Heart right ventricle (tissue), 16 donors: ENCODE measurements around the gene MUCL3. TPM values are rescaled to one million over a fixed set of nuclear protein-coding genes. Genes with fewer than 3 reads are reported as not detected.

Source experiments
- ATAC-seq, 8 donors: fragments of 200-7000 bp; cut with Tn5 transposase; one replicate each; pipeline ENCODE4 v1.9.1; 2020; ENCODE audit warnings: mild to moderate bottlenecking in 8 of 8, moderate library complexity in 8 of 8, moderate number of reproducible peaks in 1 of 8
- DNase-seq, 2 donors: peaks; one replicate each; pipeline ENCODE4 v3.0.0-alpha.2; 2020
- H3K27ac ChIP-seq, 10 donors: fragments of 200-600 bp; sonication (generic) in 2 of 10; one replicate each; pipeline versions ENCODE4 v1.5.0 to v1.8.0; 2020 to 2022; ENCODE audit warnings: mild to moderate bottlenecking in 3 of 10
- H3K27me3 ChIP-seq, 7 donors: fragments of 200-600 bp; one replicate each; pipeline ENCODE4 v1.8.0; 2021 to 2022; ENCODE audit warnings: mild to moderate bottlenecking in 2 of 7
- H3K36me3 ChIP-seq, 9 donors: fragments of 200-600 bp; sonication (generic) in 1 of 9; one replicate each; pipeline versions ENCODE4 v1.5.0 to v1.8.0; 2020 to 2022; ENCODE audit warnings: mild to moderate bottlenecking in 2 of 9
- H3K4me1 ChIP-seq, 9 donors: fragments of 200-600 bp; sonication (generic) in 1 of 9; one replicate each; pipeline versions ENCODE4 v1.5.0 to v1.8.0; 2020 to 2022; ENCODE audit warnings: mild to moderate bottlenecking in 4 of 9
- H3K4me3 ChIP-seq, 10 donors: fragments of 200-600 bp; sonication (generic) in 2 of 10; one replicate each; pipeline versions ENCODE4 v1.5.0 to v1.8.0; 2020 to 2022; ENCODE audit warnings: mild to moderate bottlenecking in 7 of 10, moderate library complexity in 2 of 10
- H3K9me3 ChIP-seq, 11 donors: fragments of 200-600 bp in 10 of 11; sonication (generic) in 2 of 11; one replicate each; pipeline versions ENCODE4 v1.5.0 to v1.8.0; 2013 to 2022; ENCODE audit warnings: mild to moderate bottlenecking in 2 of 11, control low read depth in 1 of 11, moderate library complexity in 1 of 11
- CTCF ChIP-seq, 9 donors: fragments of 200-600 bp; sonication (generic) in 2 of 9; IDR thresholded peaks; one replicate each; pipeline versions ENCODE4 v1.5.0 to v1.8.0; 2021 to 2022; ENCODE audit warnings: antibody characterized with exemption in 9 of 9, mild to moderate bottlenecking in 5 of 9, moderate library complexity in 1 of 9
- WGBS, 2 donors: extraction: QIAGEN DNeasy Blood & Tissue Kit; methylation state at CpG; one replicate each; pipeline ENCODE4 v1.1.7; 2013; ENCODE audit warnings: inconsistent platforms in 1 of 2; 5-methylcytosine and 5-hydroxymethylcytosine counted together
- intact Hi-C, 10 donors: fragments of 100-400 bp; cut with DNase I; formaldehyde crosslinking; loops; one replicate each; pipeline versions ENCODE4 v1.11.1 to v1.14.2; 2022
- polyA plus RNA-seq, 2 donors: library from polyadenylated mRNA; stranded (reverse); fragments of 200-250 nt; gene quantifications; one replicate each; pipeline ENCODE4 v1.2.3, GENCODE V29; 2013
- total RNA-seq, 10 donors: library from RNA; stranded (reverse); fragmentation: NEBNext Ultra II Directional in 3 of 10; extraction: Animal tissue kit (Norgen Biotek cat#: 25700) in 3 of 10; gene quantifications; one replicate each; pipeline versions ENCODE4 v1.2.1 to v1.2.4, GENCODE V29; 2021 to 2023
- donor health status: Arrhythmogenic right ventricular cardiomyopathy.
- donor health status: ischemic (EF 13 %, LVEDD 7.1; RV severe dilation, severe dysfunction).
- donor health status: healthy with polysubstance abuse.
- donor health status: DM: no; HTN: yes; CAD: no.
- donor health status: DM: no; HTN: no; CAD: no.
- donor health status: ischemic (EF 25% LVEDD 6.9; RV normal size, moderate dysfunction).
- donor health status: ischemic (EF 25% LVEDD 5.7; RV mildly dilated, moderate dysfunction).
- donor health status: healthy.
- donor health status: DM: yes; HTN: yes; CAD: no.
- donor health status: Ischemic cardiomyopathy.
- donor health status: ischemic (EF 35%, LVEDD 5.7; RV mildly dilated, moderate dysfunction).
- donor health status: nonischemic (EF 11% LVEDD 7.7; RV severe dilation, severe dysfunction).
- donor health status: DM: yes; HTN: yes; CAD: no.
- donor health status: PGD.
- donor health status: ischemic (EF 29% LVEDD 5.4; RV normal size, mild dysfunction).
- donor health status: nonischemic (EF 23%, LVEDD 6.1; RV moderate dilation, normal function).

Gene MUCL3
- total and polyA plus RNA-seq, 12 donors = 0.08 TPM; not detected in 11

- no peaks in the 10 kb centered on the region for H3K36me3 ChIP-seq
- intact Hi-C loops = no loop called here
- peaks cover 0 to 18% (median 14%) of the 10 kb centered on the region in 9 donors for H3K4me1 ChIP-seq
- H3K27ac ChIP-seq = no peak overlapping the region
- ATAC-seq = no peak
- no peak for DNase-seq
- no peak overlapping the region for H3K4me3 ChIP-seq
- H3K9me3 ChIP-seq = no peaks in the 10 kb centered on the region
- no peak for TF ChIP-seq CTCF (IDR thresholded peaks at IDR 0.05)
- 74 to 77% methylated on average over 2 of the region's 2 CpGs for WGBS, 2 donors
- H3K27me3 ChIP-seq = peaks cover 0 to 85% (median 8%) of the 10 kb centered on the region in 7 donors
These were observed 16.9 kb downstream of the MUCL3 start for GRCh38 chr6:30957716-30958115.

GRCh38 chr6:30960907-30961673 lies 20.3 kb downstream of the MUCL3 start:
- Histone ChIP-seq H3K4me3 (no peak overlapping the region), H3K27ac (no peak overlapping the region), H3K4me1 (peaks cover 0 to 4% (median under 1%) of the 10 kb centered on the region in 9 donors), H3K36me3 (no peaks in the 10 kb centered on the region), H3K27me3 (peaks cover 0 to 53% (median 8%) of the 10 kb centered on the region in 7 donors), H3K9me3 (no peaks in the 10 kb centered on the region)
- WGBS, 2 donors = 81 to 83% methylated on average over 9 of the region's 9 CpGs
- ATAC-seq (no peak), DNase-seq (no peak)
- TF ChIP-seq CTCF (IDR thresholded peaks at IDR 0.05) = no peak
- intact Hi-C loops = no loop called here

GRCh38 chr6:30962716-30963115 lies 21.9 kb downstream of the MUCL3 start:
- Histone ChIP-seq H3K9me3 (no peaks in the 10 kb centered on the region), H3K4me1 (no peaks in the 10 kb centered on the region), H3K27me3 (peaks cover 0 to 37% (median 4%) of the 10 kb centered on the region in 7 donors), H3K36me3 (no peaks in the 10 kb centered on the region), H3K4me3 (no peak overlapping the region), H3K27ac (no peak overlapping the region)
- intact Hi-C loops = no loop called here
- ATAC-seq (no peak), DNase-seq (no peak)
- TF ChIP-seq CTCF (IDR thresholded peaks at IDR 0.05) = no peak

GRCh38 chr6:30963641-30964040 lies 22.9 kb downstream of the MUCL3 start:
- no peak for TF ChIP-seq CTCF (IDR thresholded peaks at IDR 0.05)
- no peak for ATAC-seq
- WGBS, 2 donors = 82 to 88% methylated on average over 6 of the region's 6 CpGs

More at GRCh38 chr6:30963641-30964040, 22.9 kb downstream of the MUCL3 start:
- no peaks in the 10 kb centered on the region for H3K4me1 ChIP-seq
- no peaks in the 10 kb centered on the region for H3K9me3 ChIP-seq
- H3K36me3 ChIP-seq = no peaks in the 10 kb centered on the region
- intact Hi-C loops = no loop called here
- peaks cover 0 to 28% (median 4%) of the 10 kb centered on the region in 7 donors for H3K27me3 ChIP-seq
- no peak for DNase-seq
- no peak overlapping the region for H3K27ac ChIP-seq
- no peak overlapping the region for H3K4me3 ChIP-seq
